GM18499 (cell line): ENCODE results near the gene ARHGDIG.

Experiments used
- ATAC-seq: cut with Tn5 transposase; IDR thresholded peaks from one replicate; pipeline ENCODE4 v1.9.1; 2021; ENCODE audit warnings: moderate number of reproducible peaks; ENCODE audit not compliant: insufficient read depth, unreplicated experiment

Gene ARHGDIG

GRCh38 chr16:278863-279366 is 1.5 kb upstream of the ARHGDIG start:
- no peak for ATAC-seq

DNA sequence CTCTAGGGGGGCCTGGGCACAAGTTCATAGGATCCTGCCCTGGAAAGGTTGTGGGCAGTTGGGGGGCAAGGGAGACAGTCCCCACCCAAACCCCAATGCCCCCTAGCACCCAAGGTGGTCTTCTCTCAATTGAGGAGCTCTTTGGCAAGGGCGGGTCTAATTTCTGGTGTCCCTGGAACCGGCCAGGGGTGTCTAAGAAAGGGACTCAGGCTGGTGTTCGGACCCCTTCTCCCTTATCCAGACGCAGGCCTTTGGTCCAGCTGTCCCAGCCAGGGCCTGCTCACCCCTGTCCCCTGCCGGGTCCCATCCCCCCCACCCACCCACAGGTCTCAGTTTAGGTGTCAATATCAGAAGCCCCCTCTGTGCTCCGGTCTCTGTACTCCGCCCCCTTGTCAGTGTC is 860 bp upstream of the ARHGDIG start:
- ATAC-seq, result no peak

- no peak for ATAC-seq
Measured at GRCh38 chr16:280005-280460, 358 bp upstream of the ARHGDIG start.

- ATAC-seq, result no peak
Measured at GRCh38 chr16:280991-281659, 734 bp downstream of the ARHGDIG start.

- ATAC-seq, result no peak
Measured at GRCh38 chr16:281660-282255, 1.4 kb downstream of the ARHGDIG start.

DNA sequence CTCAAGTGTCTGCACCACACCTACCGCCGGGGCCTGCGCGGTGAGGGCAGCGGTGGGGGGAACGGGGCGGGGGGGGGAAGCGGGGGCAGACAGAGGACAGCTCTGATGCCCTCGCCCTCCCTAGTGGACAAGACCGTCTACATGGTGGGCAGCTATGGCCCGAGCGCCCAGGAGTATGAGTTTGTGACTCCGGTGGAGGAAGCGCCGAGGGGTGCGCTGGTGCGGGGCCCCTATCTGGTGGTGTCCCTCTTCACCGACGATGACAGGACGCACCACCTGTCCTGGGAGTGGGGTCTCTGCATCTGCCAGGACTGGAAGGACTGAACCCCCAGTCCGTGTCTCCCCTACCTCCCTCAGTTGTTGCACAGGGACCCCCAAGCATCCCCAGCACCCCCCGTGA is 2.1 kb downstream of the ARHGDIG start:
- no peak for ATAC-seq

- ATAC-seq, result no peak
Measured at GRCh38 chr16:283033-283805, 2.8 kb downstream of the ARHGDIG start, which contains the start of gene PDIA2. Gene PDIA2 (plus strand): TSS chr16:283164. CDS start chr16:283170, 6 bp downstream.

- ATAC-seq, result no peak
Measured at GRCh38 chr16:284204-285120, 4.1 kb downstream of the ARHGDIG start.

GRCh38 chr16:285146-286055 is 5.0 kb downstream of the ARHGDIG start:
- no peak for ATAC-seq

GRCh38 chr16:286491-287297 is 6.3 kb downstream of the ARHGDIG start:
- ATAC-seq, result no peak

GRCh38 chr16:287298-287811 is 7.0 kb downstream of the ARHGDIG start:
- no peak for ATAC-seq

- no peak for ATAC-seq
Measured at GRCh38 chr16:287981-288920, 7.9 kb downstream of the ARHGDIG start.

GRCh38 chr16:289395-289997 is 9.1 kb downstream of the ARHGDIG start:
- no peak for ATAC-seq

DNA sequence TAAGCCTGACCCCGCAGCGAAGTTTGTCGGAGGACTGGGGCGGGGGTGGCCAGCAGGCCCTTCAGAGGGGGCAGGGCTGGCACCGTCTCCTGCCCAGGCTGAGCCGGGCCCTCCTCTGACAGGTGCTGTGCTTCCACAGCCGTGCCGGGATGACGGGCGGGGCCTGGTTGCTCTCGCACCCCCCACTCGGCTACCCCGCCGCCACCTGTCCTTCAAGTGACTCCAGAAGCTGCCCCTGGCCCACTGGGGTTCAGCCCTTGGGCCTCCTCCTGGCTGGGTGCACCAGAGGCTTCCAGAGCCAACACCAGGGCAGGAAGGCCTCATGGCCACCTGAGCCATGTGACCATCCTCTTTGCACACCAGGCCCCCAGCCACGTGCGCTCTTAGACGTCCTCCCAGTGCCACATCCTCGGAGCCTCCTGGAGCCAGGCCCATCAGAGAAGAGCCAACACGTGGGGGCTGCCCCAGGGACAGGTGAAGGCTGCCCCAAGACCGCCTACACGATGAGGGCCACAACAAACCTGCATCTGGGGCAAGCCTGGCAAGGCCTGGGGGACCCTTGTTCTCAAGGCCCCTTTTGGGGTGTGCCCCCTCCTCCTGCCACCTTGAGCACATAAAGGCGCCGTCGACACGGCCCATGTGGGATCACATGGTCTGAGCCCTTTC is 9.8 kb downstream of the ARHGDIG start:
- no peak for ATAC-seq

DNA sequence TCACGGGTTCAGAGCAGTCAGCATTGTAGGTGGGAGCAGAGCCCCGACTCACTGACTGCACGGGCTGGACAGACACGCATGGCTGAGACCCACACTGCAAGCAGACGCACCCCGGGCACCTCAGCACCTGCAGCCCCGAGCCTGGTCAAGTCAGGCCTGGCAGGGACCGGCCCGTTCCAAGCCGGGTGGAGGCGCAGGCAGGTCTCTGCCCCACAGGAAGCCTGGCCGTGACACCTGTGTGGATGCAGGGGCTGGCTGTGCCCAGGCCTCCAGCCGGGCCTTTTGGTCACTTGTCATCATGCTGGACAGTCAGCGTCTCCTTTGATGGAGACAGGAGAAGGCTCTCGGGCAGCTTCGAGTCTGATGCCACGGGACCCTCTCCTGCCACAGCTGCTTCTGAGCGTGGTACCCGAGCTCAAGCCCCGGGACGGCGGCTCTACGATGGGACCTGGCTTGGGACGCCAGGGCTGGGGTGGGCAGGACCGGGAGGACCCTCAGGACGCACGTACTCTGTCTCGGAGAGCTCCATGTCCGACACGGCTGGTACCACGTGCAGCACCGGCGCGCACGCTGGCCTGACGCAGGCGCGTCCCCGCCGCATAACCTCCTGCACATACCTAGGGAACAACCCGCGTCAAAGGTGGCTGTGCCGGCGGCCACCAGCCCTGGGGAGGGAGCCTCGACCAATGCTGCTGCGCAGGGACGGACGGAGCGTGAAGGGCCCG is 10.5 kb downstream of the ARHGDIG start:
- no peak for ATAC-seq
